ENCODE data around the gene DIP2C. TPM values are rescaled to one million over a fixed set of nuclear protein-coding genes. Genes with fewer than 3 reads are reported as not detected.

DIP2C gene
- total and polyA plus RNA-seq, 3 donors from 2014 or later, result 14.9 to 43.4 (median 30.1) TPM

DNA sequence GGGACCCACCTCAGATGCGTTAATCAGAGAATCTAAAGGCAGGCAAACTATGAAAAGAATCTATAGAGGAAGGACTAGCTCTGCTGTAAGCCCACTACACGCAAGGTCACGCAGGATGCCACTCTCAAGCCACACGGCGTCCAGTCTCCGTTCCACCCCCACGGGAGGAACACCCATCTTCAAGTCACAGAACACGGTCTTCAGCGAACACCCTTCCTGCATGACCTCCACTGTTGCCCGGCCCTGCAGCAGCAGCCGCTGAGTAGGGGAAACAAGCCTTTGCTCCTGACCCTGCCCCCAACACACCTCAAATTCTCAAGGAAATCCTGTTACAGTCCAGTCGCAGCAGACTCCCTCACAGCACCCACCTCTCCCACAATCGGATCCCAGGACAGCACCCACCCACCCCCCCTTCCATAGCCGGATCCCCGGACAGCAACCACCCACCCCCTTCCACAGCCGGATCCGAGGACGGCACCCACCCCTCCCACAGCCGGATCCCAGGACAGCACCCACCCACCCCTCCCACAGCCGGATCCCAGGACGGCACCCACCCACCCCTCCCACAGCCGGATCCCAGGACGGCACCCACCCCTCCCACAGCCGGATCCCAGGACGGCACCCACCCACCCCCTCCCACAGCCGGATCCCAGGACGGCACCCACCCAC, 133.7 kb downstream of the DIP2C start:
- H3K27ac ChIP-seq, result no peak overlapping the region
- no peaks in the 10 kb centered on the region for H3K27me3 ChIP-seq
- 80 to 90% methylated on average over 21 to 27 of the region's 27 CpGs for WGBS, 2 donors
- H3K9me3 ChIP-seq, result no peaks in the 10 kb centered on the region
- H3K36me3 ChIP-seq (ENCODE audit: low read depth, missing control alignments), result no peaks in the 10 kb centered on the region
- no peak overlapping the region for H3K4me3 ChIP-seq
- intact Hi-C loops (cut with DNase I; ENCODE audit: low total_unique reads), result no loop called here
- no peak for TF ChIP-seq POLR2A (IDR thresholded peaks at IDR 0.05)
- TF ChIP-seq, protein P1, sequence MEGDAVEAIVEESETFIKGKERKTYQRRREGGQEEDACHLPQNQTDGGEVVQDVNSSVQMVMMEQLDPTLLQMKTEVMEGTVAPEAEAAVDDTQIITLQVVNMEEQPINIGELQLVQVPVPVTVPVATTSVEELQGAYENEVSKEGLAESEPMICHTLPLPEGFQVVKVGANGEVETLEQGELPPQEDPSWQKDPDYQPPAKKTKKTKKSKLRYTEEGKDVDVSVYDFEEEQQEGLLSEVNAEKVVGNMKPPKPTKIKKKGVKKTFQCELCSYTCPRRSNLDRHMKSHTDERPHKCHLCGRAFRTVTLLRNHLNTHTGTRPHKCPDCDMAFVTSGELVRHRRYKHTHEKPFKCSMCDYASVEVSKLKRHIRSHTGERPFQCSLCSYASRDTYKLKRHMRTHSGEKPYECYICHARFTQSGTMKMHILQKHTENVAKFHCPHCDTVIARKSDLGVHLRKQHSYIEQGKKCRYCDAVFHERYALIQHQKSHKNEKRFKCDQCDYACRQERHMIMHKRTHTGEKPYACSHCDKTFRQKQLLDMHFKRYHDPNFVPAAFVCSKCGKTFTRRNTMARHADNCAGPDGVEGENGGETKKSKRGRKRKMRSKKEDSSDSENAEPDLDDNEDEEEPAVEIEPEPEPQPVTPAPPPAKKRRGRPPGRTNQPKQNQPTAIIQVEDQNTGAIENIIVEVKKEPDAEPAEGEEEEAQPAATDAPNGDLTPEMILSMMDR (IDR thresholded peaks at IDR 0.05), result no peak
- no peaks in the 10 kb centered on the region for H3K4me1 ChIP-seq
- DNase-seq, result no peak

DNA sequence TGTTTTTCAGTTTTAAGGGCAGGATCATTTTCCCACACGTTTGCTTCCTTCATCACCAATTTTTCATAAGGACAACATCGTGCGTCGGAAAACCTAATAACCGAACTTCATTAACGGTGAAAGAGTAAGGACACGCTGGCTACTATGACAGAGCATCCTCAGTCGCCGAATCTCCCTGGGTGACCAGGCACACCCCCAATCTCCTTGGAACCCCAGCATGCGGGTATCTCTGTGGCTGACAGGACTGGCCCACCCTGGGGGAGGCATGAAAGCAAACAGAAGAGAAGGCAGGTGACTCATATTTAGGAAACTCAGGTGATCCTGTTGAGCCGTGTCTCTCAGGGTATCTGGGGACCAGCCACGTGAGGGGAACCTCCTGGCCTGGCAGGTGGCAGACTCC, 134.2 kb downstream of the DIP2C start:
- H3K4me3 ChIP-seq, result no peak overlapping the region
- intact Hi-C loops (cut with DNase I; ENCODE audit: low total_unique reads), result no loop called here
- H3K9me3 ChIP-seq, result no peaks in the 10 kb centered on the region
- WGBS, 2 donors, result 95% methylated on average over 12 of the region's 12 CpGs
- H3K4me1 ChIP-seq, result no peaks in the 10 kb centered on the region
- no peaks in the 10 kb centered on the region for H3K36me3 ChIP-seq (ENCODE audit: low read depth, missing control alignments)
- no peak for DNase-seq
- TF ChIP-seq POLR2A (IDR thresholded peaks at IDR 0.05), result no peak
- TF ChIP-seq, protein P1 (IDR thresholded peaks at IDR 0.05), result no peak
- no peak overlapping the region for H3K27ac ChIP-seq
- no peaks in the 10 kb centered on the region for H3K27me3 ChIP-seq

DNA sequence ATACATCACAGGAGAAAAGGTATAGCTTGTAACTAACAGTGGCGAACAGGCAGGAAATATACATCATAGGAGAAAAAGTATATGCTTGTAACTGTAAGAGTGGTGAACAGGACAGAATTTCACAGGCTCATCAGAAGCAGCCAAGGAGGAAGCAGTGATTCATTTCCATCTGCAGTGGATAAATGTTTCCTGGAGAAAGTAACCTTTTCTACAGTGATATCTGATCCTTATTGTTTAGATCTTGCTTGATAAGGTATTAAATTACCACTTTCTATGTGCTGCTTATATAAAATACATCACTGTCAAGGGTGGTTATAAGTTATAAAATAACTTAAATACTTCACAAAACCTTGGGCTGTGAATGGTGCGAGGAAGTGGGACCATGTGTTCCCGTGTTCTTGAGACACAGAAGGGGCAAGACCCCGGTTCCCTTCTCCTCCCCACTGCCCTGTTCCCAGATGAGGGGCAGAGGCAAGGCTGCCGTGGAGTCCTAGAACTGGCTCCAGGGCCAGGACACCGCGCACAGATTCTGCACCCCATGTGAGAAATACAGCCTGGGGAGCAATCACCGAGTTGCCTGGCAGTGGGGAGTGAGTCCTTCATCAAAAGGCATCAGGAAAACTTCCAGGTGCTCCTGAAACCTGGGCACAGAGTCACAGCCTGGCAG, 135.2 kb downstream of the DIP2C start:
- H3K27ac ChIP-seq, result no peak overlapping the region
- intact Hi-C loops (cut with DNase I; ENCODE audit: low total_unique reads), result no loop called here

DNA sequence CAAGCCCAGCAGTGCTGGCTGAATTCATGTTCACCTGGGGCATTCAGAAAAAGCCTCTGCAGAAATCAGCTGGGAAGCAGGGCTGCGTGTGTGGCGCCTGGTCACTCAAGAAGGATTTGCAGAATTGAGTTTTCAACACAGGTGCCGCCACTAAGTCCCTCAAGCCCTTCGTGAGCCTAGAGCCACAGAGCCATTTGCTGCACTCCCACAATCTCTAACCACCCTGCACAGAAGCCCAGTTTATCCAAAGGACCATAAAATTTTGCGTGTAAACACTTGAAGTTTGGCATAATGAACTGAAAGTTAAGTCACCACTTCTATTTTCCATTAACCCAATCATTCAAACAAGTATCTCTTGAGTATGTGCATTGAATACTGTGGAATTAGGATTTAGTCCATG, 136.2 kb downstream of the DIP2C start:
- Histone ChIP-seq H3K36me3 (ENCODE audit: low read depth, missing control alignments) (no peaks in the 10 kb centered on the region), H3K4me3 (no peak overlapping the region), H3K27me3 (no peaks in the 10 kb centered on the region), H3K9me3 (no peaks in the 10 kb centered on the region), H3K4me1 (no peaks in the 10 kb centered on the region), H3K27ac (no peak overlapping the region)
- TF ChIP-seq, protein P1 (IDR thresholded peaks at IDR 0.05), result no peak
- TF ChIP-seq POLR2A (IDR thresholded peaks at IDR 0.05), result no peak
- DNase-seq, result no peak
- intact Hi-C loops (cut with DNase I; ENCODE audit: low total_unique reads), result no loop called here
- 78 to 85% methylated on average over 3 to 5 of the region's 5 CpGs for WGBS, 2 donors

More for the DNA sequence above, 135.2 kb downstream of the DIP2C start:
- Histone ChIP-seq H3K27me3 (no peaks in the 10 kb centered on the region), H3K4me3 (no peak overlapping the region), H3K36me3 (ENCODE audit: low read depth, missing control alignments) (no peaks in the 10 kb centered on the region), H3K4me1 (no peaks in the 10 kb centered on the region), H3K9me3 (no peaks in the 10 kb centered on the region)
- no peak for TF ChIP-seq POLR2A (IDR thresholded peaks at IDR 0.05)
- TF ChIP-seq, protein P1 (IDR thresholded peaks at IDR 0.05), result no peak
- 84 to 87% methylated on average over 8 of the region's 8 CpGs for WGBS, 2 donors
- DNase-seq, result no peak

Data from testis (tissue), 3 donors.